Measurements from ENCODE around the gene TMEM138. TPM values are rescaled to one million over a fixed set of nuclear protein-coding genes. Genes with fewer than 3 reads are reported as not detected.
A peak's percentile ranks its signal among the peaks of the same experiment; 100 is the strongest.

TMEM138 gene
- total and polyA plus RNA-seq, 3 experiments from 2014 or later = 54.3 to 75.1 (median 74.4) TPM

GRCh38 chr11:61332281-61332796, 29.8 kb upstream of the TMEM138 start:
- Histone ChIP-seq H3K4me1 (ENCODE audit: insufficient read depth, low read length) (peaks cover 39% of the 10 kb centered on the region), H3K27me3 (ENCODE audit: insufficient read depth, low read length, poor library complexity, severe bottlenecking) (no peaks in the 10 kb centered on the region), H3K9me3 (ENCODE audit: low read length) (no peaks in the 10 kb centered on the region), H3K36me3 (ENCODE audit: insufficient read depth, low read length) (peaks cover 16% of the 10 kb centered on the region), H3K4me3 (ENCODE audit: low read length) (peak overlapping the region; percentile 91), H3K27ac (ENCODE audit: low read depth, low read length) (peak overlapping the region; percentile 94)
- H3K27me3 Mint-ChIP-seq = peaks cover 0 to 3% of the 10 kb centered on the region in 2 donors
- H3K27ac Mint-ChIP-seq = peak overlapping the region; percentile 84 to 99 (median 96)
- ChIA-PET CTCF (interaction anchor here (0.9 to 3.6 kb wide), 3 partner anchors 53 to 97 kb away, joined by 3 to 17 read pairs (median 5); partner anchors contain the start of genes CPSF7, SDHAF2 and TMEM216), POLR2A (interaction anchor here (1.3 kb wide), 1 partner anchor 30 kb away, joined by 8 read pairs; the partner anchor contains the start of genes CYB561A3 and TMEM138)
- H3K36me3 Mint-ChIP-seq = peaks cover 0 to 51% (median 17%) of the 10 kb centered on the region in 3 donors
- no peaks in the 10 kb centered on the region for H3K9me3 Mint-ChIP-seq
- H3K4me1 Mint-ChIP-seq = peaks cover 57 to 77% (median 65%) of the 10 kb centered on the region in 3 donors
- peak in 1 of 5 donors; percentile 5 for DNase-seq
- peak overlapping the region; percentile 92 to 98 (median 95) for H3K4me3 Mint-ChIP-seq

GRCh38 chr11:61332797-61333549, 29.2 kb upstream of the TMEM138 start, which contains the start of the genes DDB1 and TKFC:
Gene DDB1 (minus strand): TSS chr11:61333105. CDS start chr11:61332968, 137 bp downstream.
Gene TKFC (plus strand): TSS chr11:61333228. CDS start chr11:61334729, 1,501 bp downstream.
- Mint-ChIP-seq H3K36me3 (peaks cover 0 to 45% (median 15%) of the 10 kb centered on the region in 3 donors), H3K9me3 (no peaks in the 10 kb centered on the region), H3K27ac (peak within 1 kb of the TSS; percentile 96 to 100 (median 98)), H3K4me3 (peak within 1 kb of the TSS; percentile 92 to 98 (median 95)), H3K4me1 (peaks cover 53 to 71% (median 58%) of the 10 kb centered on the region in 3 donors), H3K27me3 (peaks cover 0 to 3% of the 10 kb centered on the region in 2 donors)
- peak; percentile 96 to 99 (median 97) for DNase-seq
- Histone ChIP-seq H3K36me3 (ENCODE audit: insufficient read depth, low read length) (peaks cover 10% of the 10 kb centered on the region), H3K9me3 (ENCODE audit: low read length) (no peaks in the 10 kb centered on the region), H3K27ac (ENCODE audit: low read depth, low read length) (peak within 1 kb of the TSS; percentile 94), H3K27me3 (ENCODE audit: insufficient read depth, low read length, poor library complexity, severe bottlenecking) (no peaks in the 10 kb centered on the region), H3K4me3 (ENCODE audit: low read length) (peak within 1 kb of the TSS; percentile 91), H3K4me1 (ENCODE audit: insufficient read depth, low read length) (peaks cover 39% of the 10 kb centered on the region)
- ChIA-PET CTCF (interaction anchor here (0.8 to 4.7 kb wide), 9 partner anchors 8 to 102 kb away, joined by 3 to 78 read pairs (median 6); partner anchors contain the start of genes CPSF7, CYB561A3, SDHAF2 and TMEM138), POLR2A (interaction anchor here (0.6 to 4.2 kb wide), 7 partner anchors 18 to 102 kb away, joined by 3 to 42 read pairs (median 8); partner anchors contain the start of genes CPSF7, CYB561A3, SDHAF2 and TMEM138)

DNA sequence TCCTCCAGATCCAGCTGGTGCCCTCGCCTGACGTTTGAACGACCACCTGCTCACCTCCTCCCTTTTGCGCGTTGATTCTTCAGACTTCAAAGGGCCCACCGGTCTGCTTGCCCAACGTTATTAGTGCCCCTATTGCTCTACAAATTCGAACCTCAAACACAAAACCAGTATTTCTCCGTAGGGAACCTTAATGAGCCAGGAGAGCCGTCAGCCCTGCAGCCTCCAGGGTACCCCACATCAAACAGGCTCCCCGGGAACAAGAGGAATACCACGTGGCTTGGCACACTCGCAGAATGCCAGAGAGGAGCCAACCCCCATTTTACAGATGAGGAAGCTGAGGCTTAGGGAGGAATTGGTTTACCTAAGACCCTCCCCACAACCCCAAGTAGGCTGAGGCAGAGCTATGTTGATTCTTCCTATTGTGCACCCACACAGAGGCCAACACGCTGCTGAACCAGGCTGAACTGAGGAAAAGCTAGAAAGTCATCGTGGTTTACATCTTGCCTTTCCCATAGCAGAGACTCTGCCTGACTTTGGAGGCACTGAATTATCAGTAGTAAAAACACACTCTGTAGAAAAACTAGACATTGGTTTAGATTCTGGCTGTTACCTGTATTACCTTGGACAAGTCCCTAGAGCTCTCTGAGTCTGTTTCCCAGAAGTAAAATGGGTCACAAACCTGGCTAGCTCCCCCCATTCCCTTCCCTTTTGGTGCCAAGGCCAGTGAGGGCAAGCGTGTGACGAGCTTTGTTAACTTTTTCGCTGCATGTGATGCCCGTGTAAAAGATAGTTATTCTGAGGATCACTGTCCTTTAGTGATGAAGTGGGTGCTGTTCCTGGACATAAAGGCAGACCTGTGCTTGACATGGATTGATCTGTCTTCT, 28.4 kb upstream of the TMEM138 start:
- no peaks in the 10 kb centered on the region for H3K9me3 ChIP-seq (ENCODE audit: low read length)
- Mint-ChIP-seq H3K4me1 (peaks cover 47 to 66% (median 54%) of the 10 kb centered on the region in 3 donors), H3K4me3 (peak overlapping the region; percentile 92 to 98 (median 95)), H3K27ac (peak overlapping the region; percentile 96 to 100 (median 98)), H3K9me3 (no peaks in the 10 kb centered on the region), H3K27me3 (peaks cover 0 to 3% of the 10 kb centered on the region in 2 donors), H3K36me3 (peaks cover 0 to 44% (median 12%) of the 10 kb centered on the region in 3 donors)
- DNase-seq = peak in 1 of 5 donors; percentile 6
- no peaks in the 10 kb centered on the region for H3K27me3 ChIP-seq (ENCODE audit: insufficient read depth, low read length, poor library complexity, severe bottlenecking)
- H3K36me3 ChIP-seq (ENCODE audit: insufficient read depth, low read length) = peaks cover 10% of the 10 kb centered on the region
- ChIA-PET POLR2A (interaction anchor here (0.6 to 4.2 kb wide), 7 partner anchors 18 to 107 kb away, joined by 3 to 42 read pairs (median 8); partner anchors contain the start of genes CPSF7, CYB561A3, SDHAF2 and TMEM138), CTCF (interaction anchor here (0.8 to 4.7 kb wide), 12 partner anchors 9 to 183 kb away, joined by 3 to 78 read pairs (median 4); partner anchors contain the start of genes CPSF7, CYB561A3, SDHAF2 and TMEM138)
- peak overlapping the region; percentile 91 for H3K4me3 ChIP-seq (ENCODE audit: low read length)
- H3K27ac ChIP-seq (ENCODE audit: low read depth, low read length) = peak overlapping the region; percentile 94
- H3K4me1 ChIP-seq (ENCODE audit: insufficient read depth, low read length) = peaks cover 39% of the 10 kb centered on the region

DNA sequence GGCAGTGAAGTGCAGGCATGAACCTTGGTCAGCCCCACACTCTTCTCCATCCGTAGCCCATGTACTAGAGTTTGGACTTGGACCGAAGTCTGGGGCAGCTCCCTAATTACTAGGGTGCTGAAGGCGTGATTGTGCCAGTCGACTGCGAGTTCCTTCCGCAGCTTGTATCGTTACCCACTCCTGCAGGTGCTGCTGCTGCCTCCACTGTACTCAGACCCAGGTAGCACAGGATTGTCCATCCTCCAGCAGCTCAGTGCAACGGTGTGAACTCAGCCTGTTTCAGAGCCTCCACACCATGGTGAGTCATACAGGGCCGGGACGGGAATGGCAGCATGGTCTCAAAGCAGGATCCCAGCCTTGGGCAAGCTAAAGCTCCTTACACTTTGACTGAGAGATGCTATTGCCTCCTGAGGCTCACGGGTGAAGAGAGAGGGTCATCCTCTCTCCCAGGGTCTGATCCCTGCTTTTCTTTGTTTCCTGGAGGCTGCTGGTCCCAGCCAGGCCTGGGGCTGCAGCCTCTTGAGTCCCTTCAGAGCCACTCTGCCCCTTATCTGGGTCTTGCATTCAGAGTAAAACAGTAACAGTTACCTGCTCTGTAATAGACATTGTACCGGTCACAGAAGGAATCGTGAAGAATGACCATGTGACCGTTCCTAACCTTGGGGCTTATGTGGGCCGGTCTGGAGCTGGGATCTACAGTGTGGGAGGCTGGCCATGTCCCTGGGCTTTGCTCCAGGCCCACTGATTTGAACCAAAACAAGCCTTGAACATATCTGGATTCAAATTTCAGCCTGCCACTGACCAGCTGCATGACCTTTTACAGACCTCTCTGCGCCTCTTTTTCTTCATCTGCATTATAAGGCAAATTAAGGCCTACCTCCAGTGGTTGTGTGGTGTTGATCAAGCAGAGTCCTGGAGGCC, 27.5 kb upstream of the TMEM138 start:
- no peaks in the 10 kb centered on the region for H3K9me3 ChIP-seq (ENCODE audit: low read length)
- DNase-seq = no peak
- H3K4me3 ChIP-seq (ENCODE audit: low read length) = no peak overlapping the region
- H3K27ac ChIP-seq (ENCODE audit: low read depth, low read length) = peak overlapping the region; percentile 38
- Mint-ChIP-seq H3K9me3 (no peaks in the 10 kb centered on the region), H3K27ac (peak overlapping the region; percentile 96 to 100 (median 98)), H3K27me3 (peaks cover 0 to 3% of the 10 kb centered on the region in 2 donors), H3K4me3 (peak overlapping the region; percentile 92 to 98 (median 95)), H3K4me1 (peaks cover 41 to 57% (median 45%) of the 10 kb centered on the region in 3 donors), H3K36me3 (peaks cover 0 to 39% (median 7%) of the 10 kb centered on the region in 3 donors)
- POLR2A ChIA-PET = interaction anchor here (0.6 to 4.2 kb wide), 5 partner anchors 27 to 106 kb away, joined by 4 to 42 read pairs (median 13); partner anchors contain the start of genes CPSF7, CYB561A3, SDHAF2 and TMEM138
- H3K4me1 ChIP-seq (ENCODE audit: insufficient read depth, low read length) = peaks cover 39% of the 10 kb centered on the region
- no peaks in the 10 kb centered on the region for H3K27me3 ChIP-seq (ENCODE audit: insufficient read depth, low read length, poor library complexity, severe bottlenecking)
- peaks cover under 1% of the 10 kb centered on the region for H3K36me3 ChIP-seq (ENCODE audit: insufficient read depth, low read length)
- CTCF ChIA-PET = interaction anchor here (1.0 to 5.7 kb wide), 12 partner anchors 10 to 182 kb away, joined by 3 to 159 read pairs (median 7); partner anchors contain the start of genes CPSF7, CYB561A3, SDHAF2 and TMEM138

DNA sequence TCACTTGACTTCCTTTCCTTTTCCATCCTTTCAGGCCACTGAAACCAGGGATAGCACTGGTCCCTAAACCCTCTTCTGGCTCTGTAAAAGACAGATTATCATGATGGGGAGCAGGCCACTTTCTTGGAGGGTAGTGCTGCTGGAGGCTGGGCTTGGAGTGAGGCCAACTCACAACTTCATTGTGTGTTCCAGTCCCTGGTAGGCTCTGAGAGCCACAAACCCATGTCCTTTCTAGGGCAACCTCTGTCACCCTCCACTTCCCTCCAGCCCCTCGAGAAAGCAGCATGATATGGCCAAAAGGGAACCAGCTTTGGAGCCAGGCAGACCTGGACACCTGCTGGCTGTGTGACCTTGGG, 26.8 kb upstream of the TMEM138 start:
- H3K4me3 ChIP-seq (ENCODE audit: low read length) = no peak overlapping the region
- no peaks in the 10 kb centered on the region for H3K9me3 ChIP-seq (ENCODE audit: low read length)
- no peak overlapping the region for H3K27ac ChIP-seq (ENCODE audit: low read depth, low read length)
- peaks cover 0 to 3% of the 10 kb centered on the region in 2 donors for H3K27me3 Mint-ChIP-seq
- CTCF ChIA-PET = interaction anchor here (0.9 to 5.7 kb wide), 21 partner anchors 8 to 181 kb away, joined by 3 to 159 read pairs (median 8); partner anchors contain the start of genes CPSF7, CYB561A3, SDHAF2 and TMEM138
- POLR2A ChIA-PET = interaction anchor here (1.2 to 4.2 kb wide), 3 partner anchors 27 to 94 kb away, joined by 4 to 42 read pairs (median 10); partner anchors contain the start of genes CPSF7, CYB561A3, SDHAF2 and TMEM138
- no peak for DNase-seq
- no peaks in the 10 kb centered on the region for H3K36me3 ChIP-seq (ENCODE audit: insufficient read depth, low read length)
- peaks cover 0 to 34% (median 2%) of the 10 kb centered on the region in 3 donors for H3K36me3 Mint-ChIP-seq
- peaks cover 39% of the 10 kb centered on the region for H3K4me1 ChIP-seq (ENCODE audit: insufficient read depth, low read length)
- no peaks in the 10 kb centered on the region for H3K27me3 ChIP-seq (ENCODE audit: insufficient read depth, low read length, poor library complexity, severe bottlenecking)
- H3K4me1 Mint-ChIP-seq = peaks cover 37 to 51% (median 39%) of the 10 kb centered on the region in 3 donors
- no peaks in the 10 kb centered on the region for H3K9me3 Mint-ChIP-seq
- H3K27ac Mint-ChIP-seq = peak overlapping the region in 7 of 8 donors; percentile 54 to 98 (median 90)
- H3K4me3 Mint-ChIP-seq = peak overlapping the region in 2 of 7 donors; percentile 69 to 95

DNA sequence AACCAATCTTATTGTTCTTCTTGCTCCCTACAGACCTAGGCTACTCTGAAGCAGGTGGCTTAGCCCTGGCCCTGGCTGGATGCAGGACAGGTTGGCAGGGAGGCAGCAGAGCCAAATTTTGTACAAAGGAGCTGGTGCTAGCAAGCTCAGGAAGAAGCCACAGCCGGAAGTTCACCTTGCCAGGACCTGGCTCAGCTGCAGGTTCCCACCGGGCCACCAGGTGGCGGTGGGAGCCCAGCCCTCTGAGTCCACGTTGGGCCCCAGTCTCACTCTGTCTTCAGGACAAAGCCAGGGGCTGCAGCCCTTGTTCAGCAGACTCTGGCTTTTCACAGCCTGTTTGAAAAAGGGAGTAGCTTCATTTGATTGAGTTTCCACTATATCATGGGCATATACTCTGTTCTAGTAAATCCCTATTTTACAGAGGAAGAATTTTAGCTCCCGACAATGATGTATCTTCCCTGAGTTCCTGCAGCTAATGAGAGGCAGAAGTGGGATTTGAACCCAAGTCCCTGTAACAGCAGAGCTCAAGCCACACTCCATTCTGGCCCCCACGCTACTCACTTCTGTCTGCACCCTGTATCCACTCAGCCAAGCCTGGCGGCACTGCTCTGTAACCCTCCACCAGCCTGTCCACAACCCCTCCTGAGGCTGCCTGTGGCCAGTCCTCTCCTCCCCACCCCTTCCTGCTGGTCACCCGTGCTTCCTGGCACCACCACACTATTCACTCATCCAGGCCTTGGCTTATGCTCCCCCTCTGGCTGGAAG, 25.8 kb upstream of the TMEM138 start:
- Mint-ChIP-seq H3K4me1 (peaks cover 28 to 41% (median 29%) of the 10 kb centered on the region in 3 donors), H3K4me3 (peak overlapping the region in 2 of 7 donors; percentile 13 to 79), H3K36me3 (peaks cover 0 to 31% (median 5%) of the 10 kb centered on the region in 3 donors), H3K9me3 (no peaks in the 10 kb centered on the region), H3K27ac (peak overlapping the region; percentile 81 to 96 (median 90)), H3K27me3 (peaks cover 0 to 3% of the 10 kb centered on the region in 2 donors)
- POLR2A ChIA-PET = interaction anchor here (0.9 to 4.2 kb wide), 6 partner anchors 17 to 93 kb away, joined by 3 to 42 read pairs (median 8); partner anchors contain the start of genes CPSF7, CYB561A3, SDHAF2 and TMEM138
- Histone ChIP-seq H3K4me3 (ENCODE audit: low read length) (no peak overlapping the region), H3K4me1 (ENCODE audit: insufficient read depth, low read length) (peaks cover 30% of the 10 kb centered on the region), H3K27me3 (ENCODE audit: insufficient read depth, low read length, poor library complexity, severe bottlenecking) (no peaks in the 10 kb centered on the region), H3K9me3 (ENCODE audit: low read length) (no peaks in the 10 kb centered on the region), H3K36me3 (ENCODE audit: insufficient read depth, low read length) (no peaks in the 10 kb centered on the region), H3K27ac (ENCODE audit: low read depth, low read length) (no peak overlapping the region)
- peak; percentile 73 to 86 (median 79) for DNase-seq
- CTCF ChIA-PET = interaction anchor here (0.8 to 5.7 kb wide), 31 partner anchors 8 to 180 kb away, joined by 3 to 159 read pairs (median 6); partner anchors contain the start of genes CPSF7, CYB561A3, SDHAF2 and TMEM138

Measured in CD8-positive, alpha-beta memory T cell (primary cell).